Gastroesophageal sphincter (tissue), 3 donors: ENCODE data around the gene KAZN.

Experiments used
- CTCF ChIP-seq, 4 experiments: fragments of 200-600 bp in 2 of 4; fragments of 450-650 bp in 2 of 4; sonication (generic) in 1 of 4; IDR thresholded peaks; one replicate each; pipeline ENCODE4 v1.5.1; 2017 to 2019; ENCODE audit warnings: antibody characterized with exemption in 4 of 4, mild to moderate bottlenecking in 2 of 4, moderate library complexity in 2 of 4
- EP300 ChIP-seq: sonication (generic); formaldehyde crosslinking; IDR thresholded peaks from one replicate; pipeline ENCODE4 v1.6.1; 2017; ENCODE audit warnings: antibody characterized with exemption, mild to moderate bottlenecking

DNA sequence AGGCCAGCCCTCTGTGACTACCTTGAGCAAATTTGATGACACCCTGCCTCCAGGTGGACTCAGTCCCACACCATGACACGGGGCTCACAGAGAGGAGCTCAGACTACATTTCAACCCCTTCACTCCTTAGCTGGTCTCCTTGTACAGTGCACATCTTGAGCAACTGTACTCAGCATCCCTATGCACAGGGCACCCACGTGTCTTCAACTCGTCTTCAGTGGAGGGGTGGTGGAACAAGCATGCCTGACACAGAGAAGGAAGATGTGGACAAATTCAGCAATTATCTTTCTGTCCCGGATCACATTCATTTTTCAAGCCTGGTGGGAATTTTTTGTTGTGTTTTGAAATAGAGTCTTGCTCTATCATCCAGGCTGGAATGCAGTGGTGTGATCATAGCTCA lies 213.7 kb downstream of the KAZN start:
- no peak for TF ChIP-seq CTCF (IDR thresholded peaks at IDR 0.05)
- TF ChIP-seq EP300 = no peak
